ENCODE data around the gene CCT5. TPM values are rescaled to one million over a fixed set of nuclear protein-coding genes. Genes with fewer than 3 reads are reported as not detected.
"Not testable (repeated sequence)": the region's sequence is repeated elsewhere in the genome, so short reads cannot be mapped to it uniquely, and the experiment has no call there.

The CCT5 gene
- total RNA-seq, 1 experiment from 2014 or later = 532 TPM

DNA sequence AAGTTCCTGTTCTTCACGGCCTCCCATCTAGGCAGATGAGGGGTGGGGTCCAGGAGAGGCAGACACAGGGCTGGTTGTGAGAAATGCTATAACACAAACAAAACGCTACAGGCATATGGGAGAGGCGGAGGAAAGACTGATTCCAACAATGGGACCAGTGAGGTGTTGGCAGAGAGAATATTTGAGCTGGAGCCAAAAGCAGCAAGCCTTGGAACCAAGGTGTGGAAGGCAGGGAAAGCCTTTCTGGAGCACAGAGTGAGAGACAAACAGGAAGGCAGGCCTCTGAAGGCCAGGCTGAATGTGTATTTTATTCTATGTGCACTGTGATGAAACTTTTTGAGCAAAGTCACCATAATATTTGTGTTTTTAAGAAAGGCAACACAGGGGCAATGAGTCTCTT lies 3.3 kb upstream of the CCT5 start:
- Mint-ChIP-seq H3K4me1 (peaks cover 12 to 18% of the 10 kb centered on the region in 2 experiments), H3K9me3 (no peaks in the 10 kb centered on the region), H3K4me3 (no peak overlapping the region), H3K36me3 (ENCODE audit: insufficient read depth in 1 of 3, low read depth in 3 of 3) (peaks cover 3 to 10% (median 8%) of the 10 kb centered on the region in 3 experiments), H3K27ac (no peak overlapping the region), H3K27me3 (ENCODE audit: low read depth) (no peaks in the 10 kb centered on the region; the same call in 1 of the 2 replicates)
- no peak overlapping the region for H3K14ac ChIP-seq (ENCODE audit: insufficient read depth, low read length)
- H3K4ac ChIP-seq (ENCODE audit: low read depth, low read length) = no peak overlapping the region
- H3K79me1 ChIP-seq (ENCODE audit: insufficient read depth, low read depth, low read length, poor library complexity, severe bottlenecking) = no peaks in the 10 kb centered on the region
- H4K91ac ChIP-seq (ENCODE audit: insufficient read length, low read depth, low read length) = no peak overlapping the region
- H3K18ac ChIP-seq (ENCODE audit: insufficient read length, low read depth, low read length) = no peak overlapping the region
- no peak overlapping the region for H2AK5ac ChIP-seq (ENCODE audit: insufficient read length, low read length)
- H3K9me3 ChIP-seq (ENCODE audit: control insufficient read depth, low read depth, low read length) = no peaks in the 10 kb centered on the region
- H3K9ac ChIP-seq (ENCODE audit: extremely low read depth, insufficient read length, low read length) = no peak overlapping the region
- H2BK20ac ChIP-seq (ENCODE audit: low read depth, low read length, poor library complexity, severe bottlenecking) = no peak overlapping the region
- peaks cover 1% of the 10 kb centered on the region; the same call in 1 of the 2 replicates for H3K4me1 ChIP-seq (ENCODE audit: insufficient read depth, low read length)
- H3K79me2 ChIP-seq (ENCODE audit: insufficient read depth, low read length) = peaks cover 22% of the 10 kb centered on the region
- peaks cover 11% of the 10 kb centered on the region for H3K23me2 ChIP-seq (ENCODE audit: insufficient read length, low read depth, low read length, poor library complexity, severe bottlenecking)
- no peak overlapping the region for H3K23ac ChIP-seq (ENCODE audit: insufficient read length, low read depth, low read length)
- no peaks in the 10 kb centered on the region for H3K27me3 ChIP-seq (ENCODE audit: insufficient read depth, low read length)
- no peak overlapping the region for H3K4me2 ChIP-seq (ENCODE audit: insufficient read depth, insufficient read length, low read length)
- H2AFZ ChIP-seq (ENCODE audit: low read length) = no peak overlapping the region
- H3T11ph ChIP-seq (ENCODE audit: low read length) = no peak overlapping the region
- no CpG with 5 or more reads among the region's 3 CpGs for WGBS (ENCODE audit: extremely low coverage, insufficient read length, low lambda C conversion rate)
- no peak overlapping the region for H2BK5ac ChIP-seq (ENCODE audit: insufficient read length, low read length)
- H4K5ac ChIP-seq (ENCODE audit: insufficient read length, low read depth, low read length) = no peak overlapping the region
- no peak overlapping the region for H3K27ac ChIP-seq (ENCODE audit: insufficient read length, low read depth, low read length)
- no peak overlapping the region for H2BK120ac ChIP-seq (ENCODE audit: low read depth, low read length, poor library complexity, severe bottlenecking)
- H2BK15ac ChIP-seq (ENCODE audit: low read depth, low read length) = no peak overlapping the region
- H4K8ac ChIP-seq (replicated peaks; ENCODE audit: insufficient read length, low read depth, low read length) = no peak overlapping the region
- no peak overlapping the region for H3K56ac ChIP-seq (ENCODE audit: insufficient read length, low read depth, low read length)
- H2BK12ac ChIP-seq (ENCODE audit: insufficient read length, low read depth, low read length) = no peak overlapping the region
- H4K20me1 ChIP-seq (ENCODE audit: control insufficient read depth, insufficient read depth, insufficient read length) = no peaks in the 10 kb centered on the region
- no peak for DNase-seq
- TF ChIP-seq, protein P1, sequence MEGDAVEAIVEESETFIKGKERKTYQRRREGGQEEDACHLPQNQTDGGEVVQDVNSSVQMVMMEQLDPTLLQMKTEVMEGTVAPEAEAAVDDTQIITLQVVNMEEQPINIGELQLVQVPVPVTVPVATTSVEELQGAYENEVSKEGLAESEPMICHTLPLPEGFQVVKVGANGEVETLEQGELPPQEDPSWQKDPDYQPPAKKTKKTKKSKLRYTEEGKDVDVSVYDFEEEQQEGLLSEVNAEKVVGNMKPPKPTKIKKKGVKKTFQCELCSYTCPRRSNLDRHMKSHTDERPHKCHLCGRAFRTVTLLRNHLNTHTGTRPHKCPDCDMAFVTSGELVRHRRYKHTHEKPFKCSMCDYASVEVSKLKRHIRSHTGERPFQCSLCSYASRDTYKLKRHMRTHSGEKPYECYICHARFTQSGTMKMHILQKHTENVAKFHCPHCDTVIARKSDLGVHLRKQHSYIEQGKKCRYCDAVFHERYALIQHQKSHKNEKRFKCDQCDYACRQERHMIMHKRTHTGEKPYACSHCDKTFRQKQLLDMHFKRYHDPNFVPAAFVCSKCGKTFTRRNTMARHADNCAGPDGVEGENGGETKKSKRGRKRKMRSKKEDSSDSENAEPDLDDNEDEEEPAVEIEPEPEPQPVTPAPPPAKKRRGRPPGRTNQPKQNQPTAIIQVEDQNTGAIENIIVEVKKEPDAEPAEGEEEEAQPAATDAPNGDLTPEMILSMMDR (conservative IDR thresholded peaks at IDR 0.05) = no peak

DNA sequence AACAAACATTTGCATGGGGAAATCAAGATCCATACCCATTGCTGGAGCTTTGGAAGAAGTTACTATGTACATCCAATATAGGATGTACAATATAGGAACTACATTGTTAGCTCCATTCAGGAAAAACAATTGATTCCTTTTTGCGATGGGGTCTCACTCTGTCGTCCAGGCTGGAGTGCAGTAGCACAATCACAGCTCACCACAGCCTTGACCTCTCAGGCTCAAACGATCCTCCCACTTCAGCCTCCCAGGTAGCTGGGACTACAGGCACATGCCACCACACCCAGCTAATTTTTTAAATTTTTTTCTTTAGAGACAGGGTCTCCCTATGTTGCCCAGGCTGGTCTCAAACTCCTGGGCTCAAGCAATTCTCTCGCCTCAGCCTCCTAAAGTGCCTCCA lies 2.9 kb upstream of the CCT5 start:
- H2BK20ac ChIP-seq (ENCODE audit: low read depth, low read length, poor library complexity, severe bottlenecking); H3K14ac ChIP-seq (ENCODE audit: insufficient read depth, low read length); H3K4ac ChIP-seq (ENCODE audit: low read depth, low read length); H3K9ac ChIP-seq (ENCODE audit: extremely low read depth, insufficient read length, low read length); H3K27me3 ChIP-seq (ENCODE audit: insufficient read depth, low read length); H2BK15ac ChIP-seq (ENCODE audit: low read depth, low read length); H2BK5ac ChIP-seq (ENCODE audit: insufficient read length, low read length); H3K4me1 ChIP-seq (ENCODE audit: insufficient read depth, low read length); H3K23ac ChIP-seq (ENCODE audit: insufficient read length, low read depth, low read length); H3T11ph ChIP-seq (ENCODE audit: low read length); H3K27me3 Mint-ChIP-seq (ENCODE audit: low read depth); H2BK12ac ChIP-seq (ENCODE audit: insufficient read length, low read depth, low read length); H4K91ac ChIP-seq (ENCODE audit: insufficient read length, low read depth, low read length); H4K5ac ChIP-seq (ENCODE audit: insufficient read length, low read depth, low read length); H3K27ac Mint-ChIP-seq; H4K8ac ChIP-seq (replicated peaks; ENCODE audit: insufficient read length, low read depth, low read length); H3K9me3 ChIP-seq (ENCODE audit: control insufficient read depth, low read depth, low read length); H2AK5ac ChIP-seq (ENCODE audit: insufficient read length, low read length); H3K9me3 Mint-ChIP-seq; H3K4me3 Mint-ChIP-seq; H3K79me1 ChIP-seq (ENCODE audit: insufficient read depth, low read depth, low read length, poor library complexity, severe bottlenecking); H4K20me1 ChIP-seq (ENCODE audit: control insufficient read depth, insufficient read depth, insufficient read length); H3K27ac ChIP-seq (ENCODE audit: insufficient read length, low read depth, low read length); H3K56ac ChIP-seq (ENCODE audit: insufficient read length, low read depth, low read length); H2BK120ac ChIP-seq (ENCODE audit: low read depth, low read length, poor library complexity, severe bottlenecking); DNase-seq; H3K4me2 ChIP-seq (ENCODE audit: insufficient read depth, insufficient read length, low read length); H3K18ac ChIP-seq (ENCODE audit: insufficient read length, low read depth, low read length); H2AFZ ChIP-seq (ENCODE audit: low read length): not testable (repeated sequence)
- peaks cover 17 to 22% of the 10 kb centered on the region in 2 experiments for H3K4me1 Mint-ChIP-seq
- Histone ChIP-seq H3K79me2 (ENCODE audit: insufficient read depth, low read length) (peaks cover 26% of the 10 kb centered on the region), H3K23me2 (ENCODE audit: insufficient read length, low read depth, low read length, poor library complexity, severe bottlenecking) (peaks cover 12% of the 10 kb centered on the region)
- peaks cover 7 to 14% (median 12%) of the 10 kb centered on the region in 3 experiments for H3K36me3 Mint-ChIP-seq (ENCODE audit: insufficient read depth in 1 of 3, low read depth in 3 of 3)
- WGBS (ENCODE audit: extremely low coverage, insufficient read length, low lambda C conversion rate) = no CpG with 5 or more reads among the region's 4 CpGs

Measured in H9 (cell line).